ENCODE results near the gene TMEM18.

The TMEM18 gene

DNA sequence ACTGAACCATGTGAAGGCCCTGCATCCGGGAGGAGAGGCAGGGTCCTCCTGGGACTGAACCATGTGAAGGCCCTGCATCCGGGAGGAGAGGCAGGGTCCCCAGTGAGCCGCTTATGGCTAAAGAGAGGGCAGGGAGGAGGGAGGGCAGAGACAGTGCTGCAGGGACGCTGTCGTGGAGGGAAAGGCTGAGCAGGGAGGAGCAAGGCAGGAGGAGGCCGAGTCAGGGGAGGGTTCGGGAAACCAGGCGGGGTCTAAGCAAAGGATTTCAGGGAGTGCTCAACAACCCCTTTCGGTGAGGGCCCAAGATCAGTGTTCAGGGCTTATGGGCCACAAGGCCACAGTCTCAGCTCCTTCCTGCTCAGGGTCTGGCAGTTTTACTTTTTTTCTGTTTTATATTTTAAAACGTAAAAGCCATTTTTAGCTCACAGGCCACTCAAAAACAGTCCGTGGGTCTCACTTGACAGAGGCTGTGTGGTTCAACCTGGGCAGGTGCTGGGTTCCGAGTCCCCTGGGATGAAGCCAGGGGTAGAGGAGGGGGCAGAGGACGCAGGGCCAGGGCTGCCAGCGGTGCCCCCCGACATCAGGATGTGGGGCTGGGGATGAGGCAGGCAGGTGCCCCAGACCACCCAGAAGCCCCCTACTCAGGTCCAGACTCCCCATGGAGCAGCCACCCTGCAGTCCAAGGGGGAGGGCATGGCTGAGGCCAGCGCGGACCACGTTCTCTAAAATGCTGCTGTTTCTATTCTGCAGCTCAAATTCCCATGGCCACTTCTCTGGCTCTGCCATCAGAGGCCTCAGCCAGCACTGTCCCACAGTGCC, 5.2 kb downstream of the TMEM18 start:
- FAIRE-seq, result no peak

DNA sequence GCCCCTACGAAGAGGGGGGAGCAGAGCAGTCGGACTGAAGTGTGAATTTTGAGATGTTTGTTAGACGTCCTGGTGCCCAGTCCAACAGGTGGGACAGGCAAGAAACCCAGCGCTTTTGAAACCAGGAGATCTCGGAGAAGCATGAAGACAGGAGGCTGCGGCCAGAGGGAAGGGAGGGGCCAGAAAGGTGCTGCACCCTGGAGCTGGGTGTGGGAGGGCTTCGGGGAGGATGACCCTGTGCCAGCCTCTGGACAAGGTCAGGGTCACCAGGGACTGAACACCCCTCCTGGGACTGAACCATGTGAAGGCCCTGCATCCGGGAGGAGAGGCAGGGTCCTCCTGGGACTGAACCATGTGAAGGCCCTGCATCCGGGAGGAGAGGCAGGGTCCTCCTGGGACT, 6.1 kb downstream of the TMEM18 start:
- FAIRE-seq, result no peak

DNA sequence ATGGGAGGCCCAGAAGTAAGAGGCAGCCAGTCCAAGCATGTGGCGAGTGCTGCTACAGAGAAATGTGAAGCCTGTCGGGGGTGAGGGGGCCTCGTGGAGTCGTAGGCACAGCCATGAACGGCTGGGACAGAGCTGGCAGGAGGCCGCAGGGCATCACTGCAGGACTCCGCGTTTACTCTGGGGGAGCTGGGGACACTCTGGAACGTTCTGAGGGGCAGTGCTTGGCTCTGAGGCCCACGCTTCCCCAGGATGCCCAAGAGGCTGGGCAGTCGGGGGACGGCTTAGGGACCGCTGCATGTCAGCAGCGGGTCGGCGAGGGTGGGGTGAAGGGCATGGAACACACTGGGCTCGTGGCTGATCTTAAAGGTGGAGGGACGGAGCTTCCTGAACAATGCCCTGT, 6.6 kb downstream of the TMEM18 start:
- FAIRE-seq, result no peak

DNA sequence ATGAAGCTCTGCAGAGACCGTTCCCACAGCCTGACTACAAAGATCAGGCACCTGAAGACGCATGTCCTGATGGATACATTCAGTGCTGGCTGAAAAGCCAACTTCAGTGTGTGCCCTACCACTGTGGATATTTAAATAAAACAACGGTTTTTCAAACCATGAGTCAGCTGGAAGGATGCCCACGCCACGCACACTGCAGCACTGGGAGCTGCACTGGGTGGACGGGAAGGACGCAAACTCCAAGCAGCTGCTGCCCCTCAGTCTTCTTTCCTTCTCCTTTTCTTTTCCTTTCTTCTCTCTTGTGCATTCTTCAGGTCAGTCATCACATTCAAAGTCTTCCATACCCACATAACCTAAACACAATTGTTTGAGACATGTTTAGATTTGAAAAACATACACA, 7.9 kb downstream of the TMEM18 start:
- no peak for FAIRE-seq

DNA sequence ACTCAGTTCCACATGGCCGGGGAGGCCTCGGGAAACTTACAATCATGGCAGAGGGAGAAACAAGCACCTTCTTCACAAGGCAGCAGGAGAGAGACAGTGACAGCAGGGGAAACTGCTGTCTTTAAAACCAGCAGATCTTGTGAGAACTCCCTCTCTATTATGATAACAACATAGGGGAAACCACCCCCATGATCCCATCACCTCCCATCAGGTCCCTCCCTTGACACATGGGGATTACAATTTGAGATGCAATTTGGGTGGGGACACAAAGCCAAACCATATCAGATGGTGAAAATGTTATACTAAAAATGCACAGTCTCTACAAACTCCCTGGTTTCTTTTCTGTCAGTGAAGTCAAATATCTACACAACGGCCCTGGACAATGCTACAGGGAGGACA, 9.2 kb downstream of the TMEM18 start:
- no peak for FAIRE-seq

DNA sequence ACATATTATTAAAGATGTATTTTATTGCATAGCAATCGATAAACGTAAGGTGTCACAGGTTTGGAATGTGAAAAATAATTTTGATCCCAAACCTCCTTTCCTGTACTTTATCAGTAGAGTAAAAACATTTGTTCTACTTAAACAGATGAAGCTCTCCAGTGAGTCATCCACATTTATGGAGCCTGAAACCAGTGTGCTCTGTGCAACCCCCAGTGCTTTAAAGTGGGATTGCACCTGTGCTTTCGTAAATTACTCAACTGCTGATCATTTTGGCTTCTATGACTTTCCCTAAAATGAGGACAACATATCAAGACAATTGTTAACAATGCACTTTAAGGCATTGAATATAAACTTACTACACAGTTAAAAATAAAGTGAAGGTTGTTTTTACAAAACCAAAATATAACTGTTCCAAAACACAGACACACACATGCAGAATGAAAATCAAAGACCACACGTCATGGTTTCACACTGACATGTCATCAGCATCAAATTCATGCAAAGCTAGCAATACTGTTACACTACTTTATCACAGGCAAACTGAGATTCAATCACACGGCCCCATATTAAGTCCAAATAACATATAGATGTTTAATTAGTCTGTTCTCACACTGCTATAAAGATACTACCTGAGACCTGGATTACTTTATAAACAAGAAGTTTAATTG, 9.7 kb downstream of the TMEM18 start:
- no peak for FAIRE-seq

DNA sequence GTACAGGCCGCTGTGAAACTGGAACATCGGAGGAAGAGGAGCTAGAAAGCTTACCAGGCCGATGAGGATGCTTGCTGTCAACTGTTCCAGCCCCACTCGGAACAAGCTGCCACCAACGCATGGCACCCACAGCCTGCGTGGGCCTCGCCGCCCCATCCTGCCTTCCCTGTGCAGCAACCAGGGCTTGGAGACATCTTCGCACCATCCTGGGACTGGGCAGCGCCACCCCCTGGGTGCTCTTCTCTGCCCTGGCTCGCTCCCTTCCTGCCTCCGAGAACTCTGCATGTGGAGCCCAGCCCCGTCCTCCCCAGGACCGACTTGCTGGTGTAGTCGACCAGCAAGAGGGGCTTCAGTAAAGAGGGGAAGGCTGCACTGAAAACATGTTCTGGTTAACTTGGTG, 10.8 kb downstream of the TMEM18 start:
- no peak for FAIRE-seq

DNA sequence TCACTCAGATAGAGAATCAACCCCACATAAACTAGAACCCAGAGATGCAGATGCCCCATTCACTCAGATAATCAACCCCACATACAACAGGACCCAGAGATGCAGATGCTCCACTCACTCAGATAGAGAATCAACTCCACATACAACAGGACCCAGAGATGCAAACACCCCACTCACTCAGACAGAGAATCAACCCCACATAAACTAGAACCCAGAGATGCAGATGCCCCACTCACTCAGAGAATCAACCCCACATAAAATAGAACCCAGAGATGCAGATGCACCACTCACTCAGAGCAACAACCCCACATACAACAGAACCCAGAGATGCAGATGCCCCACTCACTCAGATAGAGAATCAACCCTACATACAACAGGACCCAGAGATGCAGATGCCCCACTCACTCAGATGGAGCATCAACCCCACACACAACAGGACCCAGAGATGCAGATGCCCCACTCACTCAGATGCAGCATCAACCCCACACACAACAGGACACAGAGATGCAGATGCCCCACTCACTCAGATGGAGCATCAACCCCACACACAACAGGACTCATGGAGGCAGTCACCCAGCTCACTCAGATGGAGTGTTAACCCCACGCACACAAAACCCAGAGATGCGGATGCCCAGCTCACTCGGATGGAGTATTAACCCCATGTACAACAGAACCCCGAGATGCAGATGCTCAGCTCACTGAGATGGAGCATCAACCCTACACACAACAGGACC, 11.7 kb downstream of the TMEM18 start:
- no peak for FAIRE-seq

DNA sequence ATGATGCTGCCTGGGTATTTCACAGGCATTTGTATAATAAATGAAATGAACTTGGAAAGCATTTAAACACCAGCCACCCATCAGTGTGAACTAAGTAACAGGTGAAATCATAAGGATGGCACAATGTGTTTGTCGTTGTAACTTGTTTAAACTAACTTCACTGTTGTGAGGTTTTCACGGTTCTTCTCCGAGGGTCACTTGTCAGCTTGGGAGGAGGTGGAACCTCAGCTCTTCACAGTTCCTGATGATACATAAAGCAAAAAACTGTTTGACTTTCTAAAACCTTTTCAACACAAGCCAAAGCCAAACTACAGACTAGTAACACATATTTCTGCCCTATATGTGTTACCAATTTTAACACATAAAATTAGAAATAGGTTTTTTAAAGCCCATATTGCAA, 13.1 kb downstream of the TMEM18 start:
- no peak for FAIRE-seq

DNA sequence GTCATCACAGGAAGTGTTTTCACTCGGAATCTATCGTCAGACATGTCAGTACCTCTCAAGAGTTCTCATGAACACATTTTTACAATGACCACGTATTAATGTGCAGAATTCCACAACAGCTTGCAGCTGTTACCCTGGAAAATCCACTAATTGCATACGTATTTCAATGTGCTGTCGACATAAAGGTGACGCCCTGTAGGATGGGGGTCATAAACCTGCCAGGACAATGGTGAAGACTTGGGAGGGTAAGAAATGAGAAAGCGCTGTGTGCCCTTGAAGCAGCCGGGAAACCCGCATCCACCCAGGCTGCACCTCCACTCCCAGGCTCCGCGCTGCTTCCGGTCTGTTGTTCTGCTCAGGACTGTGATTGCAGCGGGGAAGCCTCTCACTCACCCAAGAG, 14.0 kb downstream of the TMEM18 start:
- no peak for FAIRE-seq

DNA sequence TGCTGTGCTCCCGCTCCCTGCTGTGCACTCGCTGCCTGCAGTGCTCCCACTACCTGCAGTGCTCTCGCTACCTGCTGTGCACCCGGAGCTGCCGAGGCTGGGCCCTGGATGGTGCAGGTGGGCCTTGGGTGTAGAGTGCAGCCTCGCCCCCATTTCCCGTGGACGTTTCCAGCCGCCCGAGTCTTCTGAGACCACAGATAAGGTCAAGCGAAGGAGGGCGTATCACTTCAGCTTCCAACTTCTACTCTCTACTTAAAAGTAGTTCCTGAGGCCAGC, 15.9 kb downstream of the TMEM18 start:
- no peak for FAIRE-seq

DNA sequence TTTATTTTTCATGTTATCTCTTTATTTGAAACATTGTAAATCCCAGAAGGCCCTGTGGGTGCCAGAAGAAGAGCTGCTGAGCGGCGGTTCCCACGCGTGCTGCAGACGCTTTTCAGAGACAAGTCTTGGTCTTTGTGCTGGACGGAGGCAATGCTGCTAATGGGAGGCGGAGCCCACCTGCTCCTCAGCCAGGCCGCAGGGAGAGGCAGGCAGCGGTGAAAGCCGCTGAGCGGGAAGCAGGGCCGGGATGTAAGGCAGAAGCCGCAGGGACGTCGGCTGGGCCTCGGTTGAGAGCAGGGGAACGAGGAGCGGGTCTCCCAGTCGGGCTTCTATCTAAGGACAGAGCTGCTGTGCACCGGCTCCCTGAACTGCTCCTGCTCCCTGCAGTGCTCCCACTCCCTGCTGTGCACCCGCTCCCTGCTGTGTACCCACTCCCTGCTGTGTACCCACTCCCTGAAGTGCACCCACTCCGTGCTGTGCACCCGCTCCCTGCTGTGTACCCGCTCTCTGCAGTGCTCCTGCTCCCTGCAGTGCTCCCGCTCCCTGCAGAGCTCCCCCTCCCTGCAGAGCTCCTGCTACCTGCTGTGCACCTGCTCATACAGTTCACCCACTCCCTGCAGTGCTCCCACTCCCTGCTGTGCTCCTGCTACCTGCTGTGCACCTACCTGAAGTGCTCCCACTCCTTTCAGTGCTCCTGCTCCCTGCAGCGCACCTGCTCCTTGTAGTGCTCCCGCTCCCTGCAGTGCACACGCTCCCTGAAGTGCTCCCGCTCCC, 16.4 kb downstream of the TMEM18 start:
- FAIRE-seq, result no peak

DNA sequence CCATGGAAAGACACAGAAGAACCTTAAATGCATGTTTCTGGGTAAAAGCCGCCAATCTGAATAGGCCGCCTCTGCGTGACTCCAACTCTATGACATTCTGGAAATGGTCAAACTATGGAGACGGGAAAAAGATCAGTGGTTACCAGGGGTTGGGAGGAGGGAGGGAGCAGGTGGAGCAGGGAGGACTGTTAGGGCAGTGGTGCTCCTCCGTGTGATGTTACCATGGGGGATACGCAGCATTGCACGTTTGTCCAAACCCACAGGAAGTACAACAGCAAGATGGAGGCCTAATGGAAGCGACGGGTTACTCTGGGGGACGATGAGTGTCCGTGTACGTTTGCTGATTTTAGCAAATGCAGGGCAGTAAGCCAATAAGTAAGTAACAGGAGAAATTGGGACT, 17.2 kb downstream of the TMEM18 start:
- FAIRE-seq, result no peak

DNA sequence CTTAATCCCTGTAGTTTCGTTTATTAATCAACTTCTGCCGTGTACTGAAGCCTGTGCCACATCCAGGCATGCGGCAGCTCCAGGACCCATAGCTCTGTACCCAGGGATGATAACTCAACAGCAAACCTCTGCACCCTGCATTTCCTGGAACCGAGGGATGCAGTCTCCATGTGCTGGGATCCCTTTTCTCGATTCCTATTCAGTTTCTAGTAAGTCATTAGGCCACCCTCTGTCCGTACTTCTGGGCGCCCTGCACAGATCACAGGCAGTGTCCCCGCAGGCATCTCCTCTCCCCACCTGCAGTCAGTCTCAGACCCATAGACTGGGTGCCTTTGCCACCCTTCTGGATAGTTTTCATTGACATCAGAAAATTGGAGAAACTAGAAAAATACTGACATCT, 18.8 kb downstream of the TMEM18 start:
- no peak for FAIRE-seq

DNA sequence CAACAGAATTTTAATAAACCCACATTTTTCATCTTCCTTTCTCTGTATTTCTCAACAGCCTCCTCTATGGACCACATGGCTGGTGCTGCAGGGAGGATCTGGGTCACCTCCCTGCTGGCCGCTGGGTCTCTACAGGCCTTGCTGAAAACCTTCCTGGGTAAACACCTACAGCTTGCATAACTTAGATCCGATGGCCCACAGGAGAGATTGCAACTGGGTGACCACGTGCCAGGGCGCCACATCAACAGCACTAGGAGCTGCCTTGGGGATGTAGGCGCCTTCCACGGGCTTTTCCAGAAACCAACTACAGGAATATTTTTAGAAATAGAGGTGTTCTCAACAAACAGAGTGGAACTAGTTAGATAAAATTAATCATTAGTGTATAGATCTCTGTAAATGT, 19.4 kb downstream of the TMEM18 start:
- no peak for FAIRE-seq

DNA sequence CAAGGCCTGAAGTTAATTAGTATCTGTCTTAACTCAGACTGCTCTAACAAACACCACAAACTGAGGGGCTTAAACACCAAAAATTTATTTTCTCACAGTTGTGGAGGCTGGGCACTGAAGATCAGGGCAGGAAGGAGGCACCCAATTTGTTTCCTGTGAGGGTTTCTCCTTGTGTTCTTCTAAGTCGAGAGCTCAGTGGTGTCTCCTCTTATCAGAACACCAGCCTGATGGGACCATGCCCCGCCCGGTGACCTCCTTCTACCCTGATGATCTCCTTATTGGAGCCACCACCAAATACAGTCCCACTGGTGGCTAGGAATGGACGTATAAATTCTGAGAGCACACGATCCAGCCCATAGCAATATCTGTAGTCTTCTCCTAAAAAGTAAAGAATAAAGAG, 20.5 kb downstream of the TMEM18 start:
- no peak for FAIRE-seq

DNA sequence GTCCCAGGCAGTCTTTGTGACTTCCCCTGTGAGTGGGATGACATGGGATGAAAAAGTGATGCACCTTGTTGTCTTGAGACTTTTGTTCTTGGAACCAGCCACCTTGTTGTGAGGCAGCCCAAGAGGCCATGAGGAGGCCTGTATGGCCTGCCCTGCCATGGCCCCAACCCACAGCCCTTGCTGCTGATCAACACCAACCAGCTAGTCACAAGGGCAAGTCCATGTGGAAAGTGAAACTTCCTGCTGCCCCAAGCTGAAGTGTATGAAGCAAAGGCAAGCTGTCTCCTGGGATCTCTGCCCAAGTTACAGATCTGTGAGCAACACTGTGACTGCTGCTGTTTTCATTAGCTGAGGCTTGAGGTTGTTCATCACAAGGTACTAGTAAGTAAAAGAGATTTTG, 21.6 kb downstream of the TMEM18 start:
- no peak for FAIRE-seq

DNA sequence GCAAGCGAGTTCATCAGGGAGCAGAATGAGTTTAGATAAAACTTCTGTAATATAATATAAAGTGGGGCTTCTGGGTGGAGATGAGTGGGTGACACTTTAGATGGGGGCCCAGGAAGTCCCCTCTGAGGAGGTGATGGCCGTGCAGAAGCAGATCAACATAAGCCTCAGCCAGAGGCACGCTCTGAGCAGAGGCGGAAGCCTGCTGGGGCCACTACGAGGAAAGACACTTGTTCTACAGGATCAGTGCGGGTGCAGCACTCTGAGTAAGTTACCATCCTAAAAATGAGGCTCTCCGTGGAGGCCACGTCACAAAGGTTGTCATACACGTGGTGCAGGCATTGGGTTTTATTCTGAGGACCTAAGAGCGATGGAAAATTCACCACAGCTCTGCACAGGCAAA, 22.3 kb downstream of the TMEM18 start:
- FAIRE-seq, result no peak

DNA sequence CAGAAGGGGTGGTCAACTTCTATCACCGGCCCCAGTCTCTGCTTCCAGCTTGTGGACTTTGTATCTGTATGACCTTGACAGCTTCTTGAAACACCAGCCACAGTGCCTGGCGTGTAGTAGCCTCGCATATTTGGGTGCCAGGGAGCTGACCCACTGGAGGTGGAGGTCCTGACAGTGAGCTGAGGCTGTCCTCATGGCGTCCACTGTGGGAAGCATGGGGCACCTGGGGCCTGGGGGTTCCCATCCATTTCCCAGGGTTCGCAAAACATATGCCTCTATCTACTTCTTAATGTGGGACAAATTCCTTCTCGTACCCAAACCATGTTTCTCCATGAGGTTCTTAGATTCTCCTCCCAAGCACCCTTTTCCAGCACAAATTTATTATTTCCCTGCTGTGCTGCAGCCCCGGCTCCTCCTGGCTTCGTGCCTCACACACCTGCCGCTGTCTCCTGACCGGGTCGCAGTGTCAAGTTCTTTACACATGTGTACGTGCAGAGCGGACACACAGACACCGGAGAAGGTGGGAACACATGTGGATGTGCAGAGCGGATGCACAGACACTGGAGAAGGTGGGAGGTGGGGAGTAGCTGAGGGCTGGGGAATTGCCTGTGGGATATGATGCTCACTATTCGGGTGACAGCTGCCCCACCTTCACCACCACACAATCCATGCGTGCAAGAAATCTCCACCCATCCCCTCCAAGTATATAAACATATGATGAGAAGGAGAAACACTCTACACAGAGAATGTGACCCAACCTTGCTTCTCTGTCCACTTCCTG, 23.4 kb downstream of the TMEM18 start:
- FAIRE-seq, result no peak

DNA sequence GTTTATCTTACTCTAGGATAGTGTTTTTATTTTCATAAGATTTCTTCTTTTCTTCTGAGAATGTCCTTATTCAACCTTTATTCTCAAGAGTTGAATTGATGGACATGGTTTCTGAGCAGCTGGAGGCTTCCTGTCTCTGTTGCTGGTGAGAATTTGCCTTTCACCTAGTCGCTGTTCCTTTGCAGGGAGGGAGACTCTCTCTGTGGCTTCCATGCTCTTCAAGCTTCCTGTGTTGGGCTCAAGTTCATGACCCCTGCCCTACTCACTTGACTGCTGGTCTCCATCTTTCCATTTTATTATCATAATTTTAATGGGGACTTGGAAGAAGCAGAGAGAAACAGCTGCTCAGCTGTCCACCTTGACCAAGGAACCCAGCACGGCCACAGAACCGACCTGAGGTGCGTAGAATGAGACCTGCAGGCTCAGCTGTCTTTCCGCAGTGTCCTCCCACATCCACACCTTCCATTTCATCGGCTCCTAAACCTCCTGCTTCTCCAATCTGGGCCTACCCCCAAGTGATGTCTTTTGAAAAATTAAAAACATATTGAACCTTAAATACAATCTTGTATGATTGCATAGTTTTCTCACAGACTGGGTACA, 24.2 kb downstream of the TMEM18 start:
- no peak for FAIRE-seq

DNA sequence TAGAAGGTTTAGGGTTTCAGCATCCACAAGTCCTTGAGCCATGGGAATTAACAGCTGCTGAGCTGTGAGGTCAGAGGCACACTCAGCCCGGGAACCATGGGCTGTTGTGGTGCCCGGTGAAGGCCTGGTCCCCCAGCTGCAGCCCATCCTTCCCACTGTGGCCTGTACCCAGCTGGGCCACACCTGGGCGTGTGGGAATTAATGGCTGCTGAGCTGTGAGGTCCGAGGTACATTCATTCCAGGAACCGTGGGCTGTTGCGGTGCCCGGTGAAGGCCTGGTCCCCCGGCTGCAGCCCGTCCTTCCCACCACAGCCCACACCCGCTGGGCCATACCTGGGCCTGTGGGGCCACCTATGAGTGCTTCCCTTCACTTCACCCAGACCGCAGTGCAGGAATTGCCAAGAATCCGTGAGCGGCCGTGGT, 25.2 kb downstream of the TMEM18 start:
- FAIRE-seq, result no peak
